GM12878 (cell line): ENCODE results near the gene PDE7B. TPM values are rescaled to one million over a fixed set of nuclear protein-coding genes. Genes with fewer than 3 reads are reported as not detected.

ENCODE experiments used
- ATAC-seq: fragments of 200-7000 bp; cut with Tn5 transposase; 3 replicates; pipeline ENCODE4 v1.9.1; 2020; ENCODE audit warnings: mild to moderate bottlenecking, moderate library complexity
- BruUV-seq: library from RNA; stranded (reverse); fragments of 400-500 nt; replicated peaks from 2 replicates; lab custom pipeline; 2021; lab: Mats Ljungman, UMichigan
- CTCF ChIA-PET: fragments of 300-600 bp; sonication (Branson Sonifier 250); formaldehyde crosslinking; extraction: SDS; loops from one replicate; lab custom pipeline; 2021; ENCODE audit warnings: inconsistent platforms; lab: Yijun Ruan, JAX
- POLR2A ChIA-PET: fragments of 350-600 bp; formaldehyde crosslinking; extraction: SDS; loops from one replicate; lab custom pipeline; 2021; ENCODE audit warnings: inconsistent platforms; lab: Charles Lee
- RAD21 ChIA-PET: fragments of 300-600 bp; sonication (Branson Sonifier 250); formaldehyde crosslinking; loops from one replicate; lab custom pipeline; 2023; ENCODE audit warnings: antibody characterized with exemption; ENCODE audit not compliant: unreplicated experiment; lab: Charles Lee
- SMC1A ChIA-PET: fragments of 300-600 bp; sonication (Branson Sonifier 250); formaldehyde crosslinking; loops from one replicate; lab custom pipeline; 2023; ENCODE audit not compliant: unreplicated experiment, uncharacterized antibody; lab: Charles Lee
- DNase-seq: peaks from one replicate; pipeline ENCODE4 v3.0.0-alpha.2; 2011; ENCODE audit warnings: low read depth, low spot score
- FAIRE-seq: peaks from 3 replicates; lab custom pipeline; 2011; peaks lifted over from hg19 to GRCh38; lab: Jason Lieb, UNC
- H2AFZ ChIP-seq: 2 replicates; pipeline ENCODE4 v1.6.0; 2011; ENCODE audit warnings: low read depth, low read length, control low read depth; ENCODE audit not compliant: control insufficient read depth
- H3K27ac ChIP-seq: 2 replicates; pipeline ENCODE4 v1.5.1; 2011; ENCODE audit warnings: control low read depth; ENCODE audit not compliant: control insufficient read depth, insufficient read depth
- H3K27me3 ChIP-seq, 2 experiments: replicated peaks in 1 of 2; 2 replicates each; pipeline versions ENCODE4 v1.6.0 to v1.6.1; 2011; ENCODE audit warnings: low read length in 1 of 2; ENCODE audit not compliant: control insufficient read depth in 2 of 2, insufficient read depth in 2 of 2
- H3K36me3 ChIP-seq, 2 experiments: 2 replicates each; pipeline ENCODE4 v1.5.1; 2011; ENCODE audit warnings: low read length in 1 of 2; ENCODE audit not compliant: control insufficient read depth in 2 of 2, insufficient read depth in 2 of 2
- H3K4me1 ChIP-seq: 2 replicates; pipeline ENCODE4 v1.6.1; 2011; ENCODE audit warnings: mild to moderate bottlenecking, low read length, moderate library complexity, mixed read lengths; ENCODE audit not compliant: control insufficient read depth, insufficient read depth
- H3K4me2 ChIP-seq: 2 replicates; pipeline ENCODE4 v1.6.0; 2011; ENCODE audit warnings: control low read depth; ENCODE audit not compliant: control insufficient read depth, insufficient read depth
- H3K4me3 ChIP-seq: fragments of 200-600 bp; sonication (generic); 2 replicates; pipeline ENCODE4 v1.5.1; 2016
- H3K79me2 ChIP-seq: 2 replicates; pipeline ENCODE4 v1.6.0; 2011; ENCODE audit warnings: low read length; ENCODE audit not compliant: control insufficient read depth, insufficient read depth
- H3K9ac ChIP-seq: 2 replicates; pipeline ENCODE4 v1.8.0; 2011; ENCODE audit warnings: low read length, control low read depth, mixed read lengths; ENCODE audit not compliant: control insufficient read depth, insufficient read depth
- H3K9me3 ChIP-seq: replicated peaks from 3 replicates; pipeline ENCODE4 v1.5.1; 2011; ENCODE audit warnings: mild to moderate bottlenecking, low read length; ENCODE audit not compliant: control insufficient read depth, insufficient read depth
- H4K20me1 ChIP-seq: 2 replicates; pipeline ENCODE4 v1.6.0; 2011; ENCODE audit not compliant: control insufficient read depth, insufficient read depth
- CBX3 ChIP-seq: fragments of 200-600 bp; sonication (generic); IDR thresholded peaks from 2 replicates; pipeline ENCODE4 v1.6.1; 2016; ENCODE audit warnings: low read depth, borderline replicate concordance
- CBX5 ChIP-seq: sonication (generic); IDR thresholded peaks from 2 replicates; pipeline ENCODE4 v1.6.1; 2016; ENCODE audit warnings: low read depth, moderate library complexity, mild to moderate bottlenecking, inconsistent platforms
- E2F4 ChIP-seq: IDR thresholded peaks from 2 replicates; pipeline ENCODE4 v1.6.1; 2012; ENCODE audit warnings: low read depth, low read length, improper control_type of control experiment
- FOS ChIP-seq: IDR thresholded peaks from 3 replicates; pipeline ENCODE4 v1.6.1; 2011; ENCODE audit warnings: borderline replicate concordance; ENCODE audit not compliant: insufficient read length; ENCODE audit errors: extremely low read depth
- FOXM1 ChIP-seq: IDR thresholded peaks from 2 replicates; pipeline ENCODE4 v1.6.1; 2012; ENCODE audit warnings: low read depth, mild to moderate bottlenecking, inconsistent platforms, low read length, moderate library complexity
- HCFC1 ChIP-seq: fragments of 150-350 bp; IDR thresholded peaks from 2 replicates; pipeline ENCODE4 v1.6.1; 2014; ENCODE audit warnings: low read length
- HDAC2 ChIP-seq: fragments of 200-600 bp; sonication (generic); IDR thresholded peaks from 2 replicates; pipeline ENCODE4 v1.6.1; 2017
- JUND ChIP-seq: IDR thresholded peaks from 2 replicates; pipeline ENCODE4 v1.6.1; 2012; ENCODE audit warnings: low read depth, mild to moderate bottlenecking, low read length, improper control_type of control experiment, moderate library complexity
- KDM1A ChIP-seq: fragments of 200-600 bp; sonication (generic); IDR thresholded peaks from 2 replicates; pipeline ENCODE4 v1.6.1; 2016; ENCODE audit warnings: borderline replicate concordance
- MYB ChIP-seq: fragments of 150-350 bp; IDR thresholded peaks from 2 replicates; pipeline ENCODE4 v1.6.1; 2014; ENCODE audit warnings: mild to moderate bottlenecking, low read depth, low read length, borderline replicate concordance
- NKRF ChIP-seq: fragments of 450-650 bp; conservative IDR thresholded peaks from 2 replicates; pipeline ENCODE4 v1.6.1; 2017; ENCODE audit warnings: mild to moderate bottlenecking, moderate library complexity
- POLR2AphosphoS5 ChIP-seq: IDR thresholded peaks from 2 replicates; pipeline ENCODE4 v1.6.1; 2011; ENCODE audit warnings: mild to moderate bottlenecking, low read length, inconsistent platforms
- SMARCA5 ChIP-seq: fragments of 450-650 bp; IDR thresholded peaks from 2 replicates; pipeline ENCODE4 v1.6.1; 2017; ENCODE audit warnings: mild to moderate bottlenecking
- SMC3 ChIP-seq: IDR thresholded peaks from 2 replicates; pipeline ENCODE4 v1.6.1; 2011; ENCODE audit warnings: low read length, improper control_type of control experiment, borderline replicate concordance
- TCF12 ChIP-seq: IDR thresholded peaks from 2 replicates; pipeline ENCODE4 v1.6.1; 2011; ENCODE audit warnings: low read depth, mild to moderate bottlenecking, low read length
- ZNF274 ChIP-seq: IDR thresholded peaks from one replicate; pipeline ENCODE4 v1.8.0; 2011; ENCODE audit not compliant: insufficient read length, insufficient read depth
- WGBS: methylation state at CpG from one replicate; pipeline ENCODE4 v1.1.6; 2016; ENCODE audit warnings: low lambda C conversion rate; ENCODE audit not compliant: insufficient replicate concordance, insufficient coverage; ENCODE audit errors: missing lambda C conversion rate; 5-methylcytosine and 5-hydroxymethylcytosine counted together
- in situ Hi-C: fragments of 300-500 bp; cut with MboI; formaldehyde crosslinking; loops from 9 replicates; pipeline ENCODE4 v1.14.3; 2018; ENCODE audit warnings: mixed read lengths
- intact Hi-C: fragments of 100-400 bp; cut with micrococcal nuclease; formaldehyde crosslinking; loops from one replicate; pipeline ENCODE4 v1.14.2; 2022; ENCODE audit not compliant: unreplicated experiment
- polyA plus RNA-seq, 11 experiments: library from polyadenylated mRNA; depleted of rRNA in 4 of 11; unstranded in 6 of 11; stranded (reverse) in 5 of 11; fragments of >200 nt; fragmentation: Nextera tagmentation in 4 of 11; fragmentation: Illumina TruSeq in 1 of 11; extraction: Ambion mirVana in 4 of 11; extraction: Trizol in 1 of 11; gene quantifications; 1 replicate in 1 of 11; 2 replicates in 10 of 11; pipeline versions ENCODE4 v1.2.1 to v1.2.3, GENCODE V29; 2011 to 2016; ENCODE audit warnings: inconsistent platforms in 2 of 11, missing spikeins in 2 of 11, low read depth in 1 of 11
- total RNA-seq, 4 experiments: library from RNA; depleted of rRNA in 3 of 4; stranded (reverse); fragments of >200 nt in 3 of 4; fragmentation: Illumina TruSeq in 1 of 4; extraction: Trizol in 1 of 4; gene quantifications; 2 replicates each; pipeline versions ENCODE4 v1.2.1 to v1.2.3, GENCODE V29; 2013 to 2021
- TF ChIP-seq, protein P1 (sequence below): IDR thresholded peaks from 2 replicates; pipeline ENCODE4 v1.6.1; 2012; ENCODE audit warnings: low read length, inconsistent platforms
- TF ChIP-seq, protein P2 (sequence below): fragments of 150-350 bp; IDR thresholded peaks from 2 replicates; pipeline ENCODE4 v1.6.1; 2016; ENCODE audit warnings: low read depth, low read length

Gene PDE7B
- total and polyA plus RNA-seq, 10 of the 15 experiments (the other 5 are each of a cell fraction or from before 2014, with no cell fraction given): not detected

DNA sequence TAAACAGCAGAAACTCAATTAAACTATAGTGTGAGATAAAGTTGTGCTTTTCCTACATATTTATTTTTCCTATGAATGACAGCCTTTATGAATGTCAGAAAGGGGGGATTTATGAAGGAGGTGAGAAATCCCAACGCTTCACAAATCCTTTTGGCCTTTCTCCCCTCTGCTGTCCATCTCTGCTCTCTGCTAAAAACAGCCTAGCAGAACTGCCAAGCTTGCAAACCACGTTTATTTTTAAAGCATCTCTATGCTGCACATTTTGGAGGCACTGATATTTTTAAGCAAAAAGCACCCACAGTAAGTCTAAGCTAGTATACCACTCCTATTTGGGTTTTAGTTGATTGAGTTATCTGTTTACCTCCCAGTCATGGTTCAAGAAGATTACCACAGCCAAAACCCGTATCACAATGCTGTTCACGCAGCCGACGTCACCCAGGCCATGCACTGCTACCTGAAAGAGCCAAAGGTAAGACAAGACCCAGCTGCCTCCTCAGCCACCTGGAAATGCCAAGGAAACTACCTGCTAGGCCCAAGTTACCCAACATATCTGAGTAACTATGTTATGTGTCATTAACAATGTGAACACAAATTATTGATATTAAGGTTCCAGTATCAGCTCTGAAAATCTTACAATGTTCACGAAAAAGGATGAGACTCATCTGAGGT is 302.3 kb downstream of the PDE7B start:
- ChIA-PET CTCF (no interaction called here), SMC1A (interaction anchor here (0.7 kb wide), 1 partner anchor 695 kb away, joined by 3 read pairs; no protein-coding TSS in a partner anchor), RAD21 (no interaction called here), POLR2A (interaction anchor here (0.6 kb wide), 1 partner anchor 56 kb away, joined by 5 read pairs; no protein-coding TSS in a partner anchor)
- H3K4me1 ChIP-seq: no peaks in the 10 kb centered on the region
- H3K27me3 ChIP-seq: no peaks in the 10 kb centered on the region
- FAIRE-seq (no peak), DNase-seq (no peak), ATAC-seq (no peak)
- H3K9me3 ChIP-seq: no peaks in the 10 kb centered on the region
- no peak overlapping the region for H3K4me3 ChIP-seq
- no peak overlapping the region for H3K4me2 ChIP-seq
- no TSS peak for BruUV-seq
- H3K27ac ChIP-seq: no peak overlapping the region
- in situ Hi-C loops (no loop called here), intact Hi-C loops (no loop called here)
- H3K36me3 ChIP-seq: no peaks in the 10 kb centered on the region
- no peaks in the 10 kb centered on the region for H3K79me2 ChIP-seq
- WGBS: 39% methylated on average over 7 of the region's 7 CpGs
- no peak overlapping the region for H2AFZ ChIP-seq
- H4K20me1 ChIP-seq: no peaks in the 10 kb centered on the region; the same call in 1 of the 2 replicates
- no peak overlapping the region for H3K9ac ChIP-seq
- TF ChIP-seq MYB (no peak), TCF12 (no peak), CBX5 (no peak), E2F4 (no peak), JUND (no peak), HCFC1 (no peak), ZNF274 (no peak), FOXM1 (no peak), POLR2AphosphoS5 (no peak), HDAC2 (no peak), KDM1A (no peak), NKRF (no peak), SMARCA5 (no peak), FOS (no peak), SMC3 (no peak), CBX3 (no peak)
- TF ChIP-seq, protein P1, sequence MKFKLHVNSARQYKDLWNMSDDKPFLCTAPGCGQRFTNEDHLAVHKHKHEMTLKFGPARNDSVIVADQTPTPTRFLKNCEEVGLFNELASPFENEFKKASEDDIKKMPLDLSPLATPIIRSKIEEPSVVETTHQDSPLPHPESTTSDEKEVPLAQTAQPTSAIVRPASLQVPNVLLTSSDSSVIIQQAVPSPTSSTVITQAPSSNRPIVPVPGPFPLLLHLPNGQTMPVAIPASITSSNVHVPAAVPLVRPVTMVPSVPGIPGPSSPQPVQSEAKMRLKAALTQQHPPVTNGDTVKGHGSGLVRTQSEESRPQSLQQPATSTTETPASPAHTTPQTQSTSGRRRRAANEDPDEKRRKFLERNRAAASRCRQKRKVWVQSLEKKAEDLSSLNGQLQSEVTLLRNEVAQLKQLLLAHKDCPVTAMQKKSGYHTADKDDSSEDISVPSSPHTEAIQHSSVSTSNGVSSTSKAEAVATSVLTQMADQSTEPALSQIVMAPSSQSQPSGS: no peak
- TF ChIP-seq, protein P2, sequence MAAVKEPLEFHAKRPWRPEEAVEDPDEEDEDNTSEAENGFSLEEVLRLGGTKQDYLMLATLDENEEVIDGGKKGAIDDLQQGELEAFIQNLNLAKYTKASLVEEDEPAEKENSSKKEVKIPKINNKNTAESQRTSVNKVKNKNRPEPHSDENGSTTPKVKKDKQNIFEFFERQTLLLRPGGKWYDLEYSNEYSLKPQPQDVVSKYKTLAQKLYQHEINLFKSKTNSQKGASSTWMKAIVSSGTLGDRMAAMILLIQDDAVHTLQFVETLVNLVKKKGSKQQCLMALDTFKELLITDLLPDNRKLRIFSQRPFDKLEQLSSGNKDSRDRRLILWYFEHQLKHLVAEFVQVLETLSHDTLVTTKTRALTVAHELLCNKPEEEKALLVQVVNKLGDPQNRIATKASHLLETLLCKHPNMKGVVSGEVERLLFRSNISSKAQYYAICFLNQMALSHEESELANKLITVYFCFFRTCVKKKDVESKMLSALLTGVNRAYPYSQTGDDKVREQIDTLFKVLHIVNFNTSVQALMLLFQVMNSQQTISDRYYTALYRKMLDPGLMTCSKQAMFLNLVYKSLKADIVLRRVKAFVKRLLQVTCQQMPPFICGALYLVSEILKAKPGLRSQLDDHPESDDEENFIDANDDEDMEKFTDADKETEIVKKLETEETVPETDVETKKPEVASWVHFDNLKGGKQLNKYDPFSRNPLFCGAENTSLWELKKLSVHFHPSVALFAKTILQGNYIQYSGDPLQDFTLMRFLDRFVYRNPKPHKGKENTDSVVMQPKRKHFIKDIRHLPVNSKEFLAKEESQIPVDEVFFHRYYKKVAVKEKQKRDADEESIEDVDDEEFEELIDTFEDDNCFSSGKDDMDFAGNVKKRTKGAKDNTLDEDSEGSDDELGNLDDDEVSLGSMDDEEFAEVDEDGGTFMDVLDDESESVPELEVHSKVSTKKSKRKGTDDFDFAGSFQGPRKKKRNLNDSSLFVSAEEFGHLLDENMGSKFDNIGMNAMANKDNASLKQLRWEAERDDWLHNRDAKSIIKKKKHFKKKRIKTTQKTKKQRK: no peak
